Neural cell (in vitro differentiated cells): Measurements from ENCODE around the gene RAB9A.

Experiments
- EP300 ChIP-seq: fragments of 450-650 bp; conservative IDR thresholded peaks from 2 replicates; pipeline ENCODE4 v1.6.1; 2014; ENCODE audit warnings: antibody characterized with exemption, mild to moderate bottlenecking, moderate library complexity; ENCODE audit not compliant: poor library complexity, severe bottlenecking
- EZH2 ChIP-seq: fragments of 200-600, 300-800 bp; shearing (Covaris generic), sonication (generic); IDR thresholded peaks from 2 replicates; pipeline ENCODE4 v1.6.1; 2014; ENCODE audit warnings: antibody characterized with exemption, low read length, borderline replicate concordance, mild to moderate bottlenecking; ENCODE audit not compliant: insufficient read depth, poor library complexity, severe bottlenecking
- MXI1 ChIP-seq: fragments of 450-650 bp; conservative IDR thresholded peaks from 2 replicates; pipeline ENCODE4 v1.6.1; 2014; ENCODE audit warnings: antibody characterized with exemption, mild to moderate bottlenecking; ENCODE audit not compliant: poor library complexity, severe bottlenecking
- POLR2AphosphoS5 ChIP-seq: IDR thresholded peaks from 2 replicates; pipeline ENCODE4 v1.6.1; 2012
- TF ChIP-seq, protein P1 (sequence below): fragments of 450-650 bp; IDR thresholded peaks from 2 replicates; pipeline ENCODE4 v1.5.1; 2014; ENCODE audit warnings: antibody characterized with exemption, mild to moderate bottlenecking, moderate library complexity; ENCODE audit not compliant: poor library complexity, severe bottlenecking
- TF ChIP-seq, protein P2 (sequence below): IDR thresholded peaks from 2 replicates; pipeline ENCODE4 v1.6.1; 2012; ENCODE audit warnings: borderline replicate concordance

DNA sequence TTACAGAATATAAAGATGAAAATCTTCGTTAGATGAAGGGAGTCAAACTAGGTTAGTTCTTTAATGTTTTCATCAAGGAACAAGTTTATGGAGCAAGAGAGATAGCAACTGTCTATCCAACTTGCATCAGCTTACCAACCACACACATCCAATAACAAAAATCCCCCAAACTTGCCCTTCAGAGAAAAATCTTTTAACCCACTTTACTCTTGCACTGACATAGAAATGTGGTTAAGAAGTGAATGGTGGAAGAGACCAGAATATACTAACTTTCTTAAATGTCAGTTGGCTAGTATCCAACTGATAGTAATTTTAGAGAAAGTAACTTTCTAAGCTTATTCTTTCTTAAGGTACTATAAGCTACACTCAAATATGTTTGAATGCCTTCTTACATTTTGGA, 1.7 kb upstream of the RAB9A start:
- TF ChIP-seq EZH2 (no peak), POLR2AphosphoS5 (no peak), EP300 (no peak), MXI1 (no peak)
- TF ChIP-seq, protein P1, sequence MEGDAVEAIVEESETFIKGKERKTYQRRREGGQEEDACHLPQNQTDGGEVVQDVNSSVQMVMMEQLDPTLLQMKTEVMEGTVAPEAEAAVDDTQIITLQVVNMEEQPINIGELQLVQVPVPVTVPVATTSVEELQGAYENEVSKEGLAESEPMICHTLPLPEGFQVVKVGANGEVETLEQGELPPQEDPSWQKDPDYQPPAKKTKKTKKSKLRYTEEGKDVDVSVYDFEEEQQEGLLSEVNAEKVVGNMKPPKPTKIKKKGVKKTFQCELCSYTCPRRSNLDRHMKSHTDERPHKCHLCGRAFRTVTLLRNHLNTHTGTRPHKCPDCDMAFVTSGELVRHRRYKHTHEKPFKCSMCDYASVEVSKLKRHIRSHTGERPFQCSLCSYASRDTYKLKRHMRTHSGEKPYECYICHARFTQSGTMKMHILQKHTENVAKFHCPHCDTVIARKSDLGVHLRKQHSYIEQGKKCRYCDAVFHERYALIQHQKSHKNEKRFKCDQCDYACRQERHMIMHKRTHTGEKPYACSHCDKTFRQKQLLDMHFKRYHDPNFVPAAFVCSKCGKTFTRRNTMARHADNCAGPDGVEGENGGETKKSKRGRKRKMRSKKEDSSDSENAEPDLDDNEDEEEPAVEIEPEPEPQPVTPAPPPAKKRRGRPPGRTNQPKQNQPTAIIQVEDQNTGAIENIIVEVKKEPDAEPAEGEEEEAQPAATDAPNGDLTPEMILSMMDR, result no peak
- TF ChIP-seq, protein P2, sequence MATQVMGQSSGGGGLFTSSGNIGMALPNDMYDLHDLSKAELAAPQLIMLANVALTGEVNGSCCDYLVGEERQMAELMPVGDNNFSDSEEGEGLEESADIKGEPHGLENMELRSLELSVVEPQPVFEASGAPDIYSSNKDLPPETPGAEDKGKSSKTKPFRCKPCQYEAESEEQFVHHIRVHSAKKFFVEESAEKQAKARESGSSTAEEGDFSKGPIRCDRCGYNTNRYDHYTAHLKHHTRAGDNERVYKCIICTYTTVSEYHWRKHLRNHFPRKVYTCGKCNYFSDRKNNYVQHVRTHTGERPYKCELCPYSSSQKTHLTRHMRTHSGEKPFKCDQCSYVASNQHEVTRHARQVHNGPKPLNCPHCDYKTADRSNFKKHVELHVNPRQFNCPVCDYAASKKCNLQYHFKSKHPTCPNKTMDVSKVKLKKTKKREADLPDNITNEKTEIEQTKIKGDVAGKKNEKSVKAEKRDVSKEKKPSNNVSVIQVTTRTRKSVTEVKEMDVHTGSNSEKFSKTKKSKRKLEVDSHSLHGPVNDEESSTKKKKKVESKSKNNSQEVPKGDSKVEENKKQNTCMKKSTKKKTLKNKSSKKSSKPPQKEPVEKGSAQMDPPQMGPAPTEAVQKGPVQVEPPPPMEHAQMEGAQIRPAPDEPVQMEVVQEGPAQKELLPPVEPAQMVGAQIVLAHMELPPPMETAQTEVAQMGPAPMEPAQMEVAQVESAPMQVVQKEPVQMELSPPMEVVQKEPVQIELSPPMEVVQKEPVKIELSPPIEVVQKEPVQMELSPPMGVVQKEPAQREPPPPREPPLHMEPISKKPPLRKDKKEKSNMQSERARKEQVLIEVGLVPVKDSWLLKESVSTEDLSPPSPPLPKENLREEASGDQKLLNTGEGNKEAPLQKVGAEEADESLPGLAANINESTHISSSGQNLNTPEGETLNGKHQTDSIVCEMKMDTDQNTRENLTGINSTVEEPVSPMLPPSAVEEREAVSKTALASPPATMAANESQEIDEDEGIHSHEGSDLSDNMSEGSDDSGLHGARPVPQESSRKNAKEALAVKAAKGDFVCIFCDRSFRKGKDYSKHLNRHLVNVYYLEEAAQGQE, result no peak
